ENCODE measurements around the gene GPR25. TPM values are rescaled to one million over a fixed set of nuclear protein-coding genes. Genes with fewer than 3 reads are reported as not detected.

GPR25 gene
- total RNA-seq, 1 donor, result not detected

DNA sequence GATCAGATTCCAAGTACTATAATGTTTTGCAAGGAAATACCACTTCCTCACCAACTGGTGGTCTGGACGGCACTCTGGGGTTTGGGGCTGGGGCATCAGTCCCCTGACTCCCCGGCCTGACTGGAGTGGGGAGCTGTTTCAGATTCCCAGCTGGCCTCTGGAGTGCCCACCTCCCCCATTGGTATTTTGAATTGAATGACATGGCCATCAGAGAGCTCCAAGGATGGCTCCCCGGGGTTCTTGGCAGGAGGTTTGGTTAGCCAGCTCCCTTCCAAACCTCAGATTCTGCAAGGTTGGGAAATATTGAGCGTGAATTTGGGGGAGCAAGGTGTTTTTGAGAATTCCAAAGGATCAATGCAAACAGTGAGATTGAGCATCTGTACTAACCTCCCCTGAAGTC lies 19.8 kb downstream of the GPR25 start:
- H3K4me3 ChIP-seq (ENCODE audit: low read depth, low read length), result no peak overlapping the region
- DNase-seq (ENCODE audit: low read depth), result no peak
- TF ChIP-seq, protein P1, sequence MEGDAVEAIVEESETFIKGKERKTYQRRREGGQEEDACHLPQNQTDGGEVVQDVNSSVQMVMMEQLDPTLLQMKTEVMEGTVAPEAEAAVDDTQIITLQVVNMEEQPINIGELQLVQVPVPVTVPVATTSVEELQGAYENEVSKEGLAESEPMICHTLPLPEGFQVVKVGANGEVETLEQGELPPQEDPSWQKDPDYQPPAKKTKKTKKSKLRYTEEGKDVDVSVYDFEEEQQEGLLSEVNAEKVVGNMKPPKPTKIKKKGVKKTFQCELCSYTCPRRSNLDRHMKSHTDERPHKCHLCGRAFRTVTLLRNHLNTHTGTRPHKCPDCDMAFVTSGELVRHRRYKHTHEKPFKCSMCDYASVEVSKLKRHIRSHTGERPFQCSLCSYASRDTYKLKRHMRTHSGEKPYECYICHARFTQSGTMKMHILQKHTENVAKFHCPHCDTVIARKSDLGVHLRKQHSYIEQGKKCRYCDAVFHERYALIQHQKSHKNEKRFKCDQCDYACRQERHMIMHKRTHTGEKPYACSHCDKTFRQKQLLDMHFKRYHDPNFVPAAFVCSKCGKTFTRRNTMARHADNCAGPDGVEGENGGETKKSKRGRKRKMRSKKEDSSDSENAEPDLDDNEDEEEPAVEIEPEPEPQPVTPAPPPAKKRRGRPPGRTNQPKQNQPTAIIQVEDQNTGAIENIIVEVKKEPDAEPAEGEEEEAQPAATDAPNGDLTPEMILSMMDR (IDR thresholded peaks at IDR 0.05; ENCODE audit: insufficient read depth, low read depth, low read length), result no peak

DNA sequence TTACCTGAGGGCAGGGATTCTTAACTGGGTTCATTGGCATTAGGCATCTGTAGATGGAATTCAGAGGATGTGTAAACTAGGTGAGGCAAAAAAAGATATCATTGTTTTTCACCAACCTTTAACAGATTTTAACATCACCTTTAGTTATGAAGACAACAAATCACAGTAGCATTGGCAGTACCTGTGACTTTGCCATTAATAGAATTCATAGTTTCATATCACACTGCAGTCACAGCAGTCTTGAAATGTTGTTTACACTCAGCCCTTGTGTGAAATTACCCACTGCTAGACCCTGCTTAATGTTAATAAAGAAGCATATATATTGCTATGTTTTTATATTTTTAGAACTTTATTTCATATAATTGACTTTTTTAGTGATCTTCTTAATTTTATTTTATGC lies 20.2 kb downstream of the GPR25 start:
- H3K4me3 ChIP-seq (ENCODE audit: low read depth, low read length), result no peak overlapping the region
- TF ChIP-seq, protein P1 (IDR thresholded peaks at IDR 0.05; ENCODE audit: insufficient read depth, low read depth, low read length), result no peak
- no peak for DNase-seq (ENCODE audit: low read depth)

DNA sequence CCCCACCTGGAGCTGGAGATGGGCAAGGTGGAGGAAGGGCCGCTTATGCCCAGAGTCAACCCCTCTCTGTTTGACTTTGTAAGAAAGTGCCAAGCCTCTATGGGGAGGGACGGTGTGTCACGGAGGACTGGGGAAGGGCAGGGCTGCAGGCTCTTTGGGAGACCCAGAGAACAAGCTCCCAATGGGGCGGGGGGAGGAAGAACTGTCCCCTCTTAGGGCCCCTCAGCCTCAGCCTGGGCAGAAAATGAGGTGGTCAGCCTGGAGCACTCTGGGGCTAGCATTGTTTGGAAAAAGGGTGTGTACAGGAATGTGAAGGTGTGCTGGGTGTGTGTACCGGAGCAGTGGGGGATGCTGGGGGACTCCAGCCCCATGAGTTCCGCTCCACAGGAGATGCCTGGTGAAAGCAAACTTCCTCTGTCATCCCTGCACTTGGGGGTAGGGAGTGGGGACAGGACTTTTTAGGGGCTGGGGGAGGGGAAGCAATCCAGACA lies 20.7 kb downstream of the GPR25 start:
- DNase-seq (ENCODE audit: low read depth), result no peak
- TF ChIP-seq, protein P1 (IDR thresholded peaks at IDR 0.05; ENCODE audit: insufficient read depth, low read depth, low read length), result no peak

DNA sequence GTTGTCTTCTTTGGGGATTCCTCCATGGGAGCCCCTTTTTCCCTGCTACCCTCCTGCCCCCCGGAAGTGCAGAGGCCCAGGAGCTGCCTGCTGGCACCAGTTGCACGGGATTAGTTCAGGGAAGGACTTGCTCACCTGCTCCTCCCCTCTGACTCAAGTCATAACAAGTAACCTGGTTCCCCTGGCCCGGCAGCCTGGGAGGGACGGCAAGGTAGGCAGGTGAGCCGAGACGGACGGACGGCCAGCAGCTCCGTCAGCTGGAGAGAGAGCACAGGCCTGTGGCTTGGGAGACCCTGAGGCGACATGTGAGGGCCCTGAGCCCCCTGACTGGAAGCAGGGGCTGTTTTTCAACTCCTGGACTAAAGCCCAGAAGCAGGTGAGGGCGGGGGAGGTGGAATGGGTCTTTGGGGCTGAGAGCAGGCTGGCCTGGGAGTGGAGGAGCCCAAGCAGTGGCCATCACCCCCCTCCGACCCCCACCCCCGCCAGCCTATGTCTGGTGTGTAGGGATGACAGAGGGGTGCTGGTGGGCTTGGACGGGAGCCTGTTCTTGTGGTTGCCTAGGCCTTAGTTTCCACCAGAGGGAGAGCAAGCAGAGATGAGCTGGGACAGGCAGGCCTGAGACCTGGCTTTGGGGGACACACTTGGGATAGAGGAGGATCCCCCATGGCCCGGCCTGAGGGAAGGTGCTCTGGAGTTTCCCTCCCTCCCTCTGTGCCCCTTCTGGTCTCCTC lies 22.1 kb downstream of the GPR25 start, which contains the start of gene INAVA:
INAVA (plus strand) TSS at position 189 of the 731 bp plus-strand sequence. CDS start 3,501 bp downstream, outside the sequence.
- TF ChIP-seq, protein P1 (IDR thresholded peaks at IDR 0.05; ENCODE audit: insufficient read depth, low read depth, low read length), result no peak
- no peak for DNase-seq (ENCODE audit: low read depth)
- no peak within 1 kb of the TSS for H3K4me3 ChIP-seq (ENCODE audit: low read depth, low read length)

More for the DNA sequence above, 20.7 kb downstream of the GPR25 start:
- H3K4me3 ChIP-seq (ENCODE audit: low read depth, low read length), result no peak overlapping the region

DNA sequence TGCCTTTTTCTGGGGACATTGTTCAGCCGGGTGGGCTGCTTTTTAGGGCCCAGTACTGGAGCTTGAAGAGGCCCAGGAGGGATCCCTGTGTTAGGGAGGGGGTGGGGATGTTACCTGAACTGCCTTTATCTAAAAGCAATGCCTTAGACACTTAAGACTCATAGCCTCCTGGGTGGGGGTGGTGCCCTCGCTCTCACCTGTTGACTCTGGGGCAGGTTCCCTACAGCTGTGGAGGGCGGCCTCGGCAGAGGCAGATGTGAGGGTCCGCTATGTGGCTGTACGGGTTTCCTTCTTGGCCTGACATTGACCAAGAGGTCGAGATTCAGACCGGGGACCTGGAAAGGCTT lies 22.6 kb downstream of the GPR25 start:
- H3K4me3 ChIP-seq (ENCODE audit: low read depth, low read length), result no peak overlapping the region
- TF ChIP-seq, protein P1 (IDR thresholded peaks at IDR 0.05; ENCODE audit: insufficient read depth, low read depth, low read length), result no peak
- no peak for DNase-seq (ENCODE audit: low read depth)

DNA sequence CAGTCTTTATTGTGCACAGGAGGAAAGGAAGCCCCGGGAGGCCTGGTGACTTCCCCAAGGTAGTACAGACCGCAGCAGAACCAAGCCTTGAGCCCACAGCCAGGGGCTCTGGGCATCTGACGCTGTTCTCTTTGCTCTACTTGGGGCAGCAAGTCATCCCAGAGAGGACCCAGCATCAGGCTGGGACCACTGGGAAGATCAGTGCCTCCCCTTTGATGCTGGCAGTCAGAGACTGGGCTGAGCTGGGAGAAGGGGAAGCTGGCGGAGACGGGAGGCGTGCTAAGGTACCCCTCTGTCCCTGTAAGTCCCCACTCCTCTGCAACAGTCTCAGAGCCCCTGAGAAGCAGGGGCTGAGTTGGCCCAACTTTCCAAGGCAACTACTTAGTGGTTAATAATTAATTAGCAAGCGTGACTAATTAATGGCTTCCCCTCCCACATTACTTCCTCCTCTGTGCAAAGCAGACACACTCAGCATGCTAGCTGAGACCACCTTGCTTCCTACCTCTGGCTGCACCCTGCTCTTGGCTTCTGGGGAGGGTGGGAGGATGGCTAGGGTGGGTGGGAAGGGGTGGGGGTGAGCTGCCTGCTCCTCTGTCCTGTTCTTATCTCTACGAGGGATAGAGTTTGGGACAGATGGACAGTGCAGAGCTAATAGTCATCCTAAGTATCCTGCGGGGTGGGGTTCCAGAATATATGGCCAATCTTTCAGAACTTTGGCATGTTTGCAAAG lies 23.2 kb downstream of the GPR25 start:
- H3K4me3 ChIP-seq (ENCODE audit: low read depth, low read length), result no peak overlapping the region
- TF ChIP-seq, protein P1 (IDR thresholded peaks at IDR 0.05; ENCODE audit: insufficient read depth, low read depth, low read length), result no peak
- DNase-seq (ENCODE audit: low read depth), result no peak

Measured in fibroblast of villous mesenchyme (primary cell).